ENCODE data around the gene CACNA2D4. TPM values are rescaled to one million over a fixed set of nuclear protein-coding genes. Genes with fewer than 3 reads are reported as not detected.

Gene CACNA2D4
- total and polyA plus RNA-seq, 12 donors = 0.54 to 9.1 (median 3.1) TPM

DNA sequence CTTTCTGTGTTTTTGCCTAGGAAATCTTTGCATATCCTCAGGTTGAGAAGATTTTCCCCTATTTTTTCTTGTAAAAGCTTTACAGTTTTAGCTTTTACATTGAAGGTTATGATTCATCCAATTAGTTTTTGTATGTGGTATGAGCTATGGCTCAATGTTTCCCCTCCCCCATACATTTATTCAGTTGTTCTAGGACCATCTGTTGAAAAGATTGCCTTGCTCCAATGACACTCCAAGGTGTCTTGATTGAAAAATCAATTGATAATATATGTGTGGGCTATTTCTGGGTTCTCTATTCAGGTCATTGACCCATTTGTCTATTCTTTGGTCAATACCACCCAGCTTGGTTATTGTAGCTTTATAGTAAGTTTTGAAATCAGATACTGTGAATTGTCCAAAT lies 55.5 kb downstream of the CACNA2D4 start:
- no peak for DNase-seq
- Histone ChIP-seq H3K27ac (no peak overlapping the region), H3K36me3 (replicated peaks in 1 of 2) (no peaks in the 10 kb centered on the region), H3K4me3 (no peak overlapping the region), H3K4me1 (replicated peaks in 1 of 2) (no peaks in the 10 kb centered on the region), H3K9me3 (replicated peaks in 1 of 3) (no peaks in the 10 kb centered on the region), H3K27me3 (peaks cover 16% of the 10 kb centered on the region)
- intact Hi-C loops (cut with DNase I) = no loop called here
- TF ChIP-seq POLR2A (IDR thresholded peaks at IDR 0.05) = no peak
- TF ChIP-seq, protein P1, sequence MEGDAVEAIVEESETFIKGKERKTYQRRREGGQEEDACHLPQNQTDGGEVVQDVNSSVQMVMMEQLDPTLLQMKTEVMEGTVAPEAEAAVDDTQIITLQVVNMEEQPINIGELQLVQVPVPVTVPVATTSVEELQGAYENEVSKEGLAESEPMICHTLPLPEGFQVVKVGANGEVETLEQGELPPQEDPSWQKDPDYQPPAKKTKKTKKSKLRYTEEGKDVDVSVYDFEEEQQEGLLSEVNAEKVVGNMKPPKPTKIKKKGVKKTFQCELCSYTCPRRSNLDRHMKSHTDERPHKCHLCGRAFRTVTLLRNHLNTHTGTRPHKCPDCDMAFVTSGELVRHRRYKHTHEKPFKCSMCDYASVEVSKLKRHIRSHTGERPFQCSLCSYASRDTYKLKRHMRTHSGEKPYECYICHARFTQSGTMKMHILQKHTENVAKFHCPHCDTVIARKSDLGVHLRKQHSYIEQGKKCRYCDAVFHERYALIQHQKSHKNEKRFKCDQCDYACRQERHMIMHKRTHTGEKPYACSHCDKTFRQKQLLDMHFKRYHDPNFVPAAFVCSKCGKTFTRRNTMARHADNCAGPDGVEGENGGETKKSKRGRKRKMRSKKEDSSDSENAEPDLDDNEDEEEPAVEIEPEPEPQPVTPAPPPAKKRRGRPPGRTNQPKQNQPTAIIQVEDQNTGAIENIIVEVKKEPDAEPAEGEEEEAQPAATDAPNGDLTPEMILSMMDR (IDR thresholded peaks at IDR 0.05) = no peak

GRCh38 chr12:1859643-1860042 lies 58.8 kb downstream of the CACNA2D4 start:
- TF ChIP-seq POLR2A (IDR thresholded peaks at IDR 0.05) = no peak
- TF ChIP-seq, protein P1 (IDR thresholded peaks at IDR 0.05) = no peak
- H3K4me3 ChIP-seq = no peak overlapping the region
- 61 to 76% (median 65%) methylated on average over 7 of the region's 7 CpGs for WGBS, 4 donors
- intact Hi-C loops (cut with DNase I) = no loop called here
- peaks cover 3% of the 10 kb centered on the region for H3K27me3 ChIP-seq
- H3K4me1 ChIP-seq (replicated peaks in 1 of 2) = no peaks in the 10 kb centered on the region
- no peak overlapping the region for H3K27ac ChIP-seq
- H3K9me3 ChIP-seq (replicated peaks in 1 of 3) = peaks cover 0 to 10% (median 0%) of the 10 kb centered on the region in 3 donors
- no peak for DNase-seq
- H3K36me3 ChIP-seq (replicated peaks in 1 of 2) = no peaks in the 10 kb centered on the region

- H3K9me3 ChIP-seq (replicated peaks in 1 of 3) = peaks cover 0 to 10% (median 0%) of the 10 kb centered on the region in 3 donors
Measured at GRCh38 chr12:1858456-1858855, 60.0 kb downstream of the CACNA2D4 start.

GRCh38 chr12:1857821-1858220 lies 60.6 kb downstream of the CACNA2D4 start:
- Histone ChIP-seq H3K27ac (no peak overlapping the region), H3K27me3 (no peaks in the 10 kb centered on the region), H3K9me3 (replicated peaks in 1 of 3) (peaks cover 0 to 10% (median 0%) of the 10 kb centered on the region in 3 donors), H3K4me1 (replicated peaks in 1 of 2) (no peaks in the 10 kb centered on the region), H3K36me3 (replicated peaks in 1 of 2) (no peaks in the 10 kb centered on the region), H3K4me3 (no peak overlapping the region)
- 80 to 94% (median 90%) methylated on average over 7 of the region's 7 CpGs for WGBS, 4 donors
- intact Hi-C loops (cut with DNase I) = no loop called here
- no peak for DNase-seq
- TF ChIP-seq POLR2A (IDR thresholded peaks at IDR 0.05) = no peak

More at GRCh38 chr12:1858456-1858855, 60.0 kb downstream of the CACNA2D4 start:
- intact Hi-C loops (cut with DNase I) = no loop called here
- no peak for TF ChIP-seq POLR2A (IDR thresholded peaks at IDR 0.05)
- TF ChIP-seq, protein P1 (IDR thresholded peaks at IDR 0.05) = no peak
- no peak for DNase-seq
- Histone ChIP-seq H3K4me1 (replicated peaks in 1 of 2) (no peaks in the 10 kb centered on the region), H3K36me3 (replicated peaks in 1 of 2) (no peaks in the 10 kb centered on the region), H3K27ac (no peak overlapping the region), H3K27me3 (no peaks in the 10 kb centered on the region), H3K4me3 (no peak overlapping the region)
- 76 to 86% (median 84%) methylated on average over 11 of the region's 11 CpGs for whole genome bisulfite sequencing, 4 donors

DNA sequence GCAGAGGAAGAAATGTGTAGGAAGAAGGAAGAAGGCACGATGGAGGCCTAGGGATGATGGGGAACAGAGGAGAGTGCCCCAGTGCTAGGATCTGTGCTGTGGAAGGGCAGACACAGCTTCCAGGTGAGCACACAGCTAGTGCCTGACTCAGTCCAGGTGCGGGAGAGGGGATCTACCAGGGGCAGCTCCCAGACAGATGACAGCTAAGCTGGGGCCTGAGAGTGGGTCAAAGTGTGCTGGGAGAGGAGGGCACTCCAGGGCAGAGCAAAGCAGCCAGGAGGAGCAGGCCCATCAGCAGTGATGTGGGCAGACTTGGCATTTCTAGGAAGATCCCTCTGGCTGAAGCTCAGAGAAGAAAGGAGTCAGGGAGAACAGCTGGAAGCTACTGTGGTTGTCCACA lies 61.4 kb downstream of the CACNA2D4 start:
- 32 to 62% (median 42%) methylated on average over 2 of the region's 2 CpGs for WGBS, 4 donors
- intact Hi-C loops (cut with DNase I) = no loop called here
- Histone ChIP-seq H3K4me1 (replicated peaks in 1 of 2) (no peaks in the 10 kb centered on the region), H3K36me3 (replicated peaks in 1 of 2) (no peaks in the 10 kb centered on the region), H3K27ac (no peak overlapping the region), H3K27me3 (no peaks in the 10 kb centered on the region), H3K4me3 (no peak overlapping the region), H3K9me3 (replicated peaks in 1 of 3) (peaks cover 0 to 10% (median 0%) of the 10 kb centered on the region in 3 donors)
- no peak for DNase-seq
- no peak for TF ChIP-seq POLR2A (IDR thresholded peaks at IDR 0.05)
- TF ChIP-seq, protein P1 (IDR thresholded peaks at IDR 0.05) = no peak

Measured in adrenal gland (tissue), 12 donors.